HEK293 (cell line): Measurements from ENCODE around the gene GMPS.

Source experiments
- CTCF ChIA-PET: fragments of 350-600 bp; formaldehyde crosslinking; extraction: SDS; loops from one replicate; lab custom pipeline; 2021; ENCODE audit warnings: antibody characterized with exemption; lab: Yijun Ruan, JAX
- POLR2A ChIA-PET: fragments of 300-600 bp; formaldehyde crosslinking; extraction: SDS; loops from one replicate; lab custom pipeline; 2020; ENCODE audit warnings: antibody characterized with exemption, inconsistent platforms; lab: Yijun Ruan, JAX
- H3K27ac ChIP-seq: fragments of 200-500 bp; sonication (Bioruptor generic); 2 replicates; pipeline ENCODE4 v1.5.1; 2014; ENCODE audit warnings: low read depth, low read length, control low read depth, inconsistent platforms; ENCODE audit errors: extremely low read depth
- H3K36me3 ChIP-seq, 2 experiments: fragments of 200-500 bp in 1 of 2; sonication (Bioruptor generic) in 1 of 2; 1 replicate in 1 of 2; 2 replicates in 1 of 2; pipeline ENCODE4 v1.5.1; 2014 to 2017; ENCODE audit warnings: inconsistent platforms in 2 of 2, low read length in 2 of 2; ENCODE audit not compliant: control insufficient read depth in 2 of 2, insufficient read depth in 1 of 2
- H3K4me1 ChIP-seq: fragments of 200-500 bp; sonication (Bioruptor generic); 2 replicates; pipeline ENCODE4 v1.5.1; 2014; ENCODE audit warnings: mild to moderate bottlenecking, low read length, inconsistent platforms; ENCODE audit not compliant: control insufficient read depth, insufficient read depth
- H3K4me3 ChIP-seq: 2 replicates; pipeline ENCODE4 v1.5.1; 2011; ENCODE audit warnings: low read depth, mild to moderate bottlenecking, control low read depth, low read length, moderate library complexity
- H3K9me3 ChIP-seq: fragments of 200-500 bp; sonication (Bioruptor generic); 2 replicates; pipeline ENCODE4 v1.5.1; 2014; ENCODE audit warnings: low read depth, low read length, inconsistent platforms; ENCODE audit not compliant: control insufficient read depth, insufficient read depth
- AEBP2 ChIP-seq: fragments of 450-650 bp; formaldehyde crosslinking; IDR thresholded peaks from 2 replicates; pipeline ENCODE4 v1.5.1; 2016; ENCODE audit warnings: missing biosample characterization, missing genetic modification characterization, borderline replicate concordance
- BCL11A ChIP-seq: fragments of 450-650 bp; formaldehyde crosslinking; IDR thresholded peaks from 2 replicates; pipeline ENCODE4 v1.5.1; 2016; ENCODE audit warnings: low read depth, missing biosample characterization, missing genetic modification characterization
- PRDM2 ChIP-seq: fragments of 450-650 bp; formaldehyde crosslinking; IDR thresholded peaks from 2 replicates; pipeline ENCODE4 v1.5.1; 2016; ENCODE audit warnings: missing biosample characterization, missing genetic modification characterization, borderline replicate concordance
- SP7 ChIP-seq: fragments of 450-650 bp; formaldehyde crosslinking; IDR thresholded peaks from 2 replicates; pipeline ENCODE4 v1.5.1; 2016; ENCODE audit warnings: missing biosample characterization, missing genetic modification characterization
- ZBTB21 ChIP-seq: fragments of 450-650 bp; formaldehyde crosslinking; IDR thresholded peaks from 2 replicates; pipeline ENCODE4 v1.5.1; 2017; ENCODE audit warnings: missing biosample characterization, missing genetic modification characterization
- ZNF112 ChIP-seq: fragments of 450-650 bp; formaldehyde crosslinking; IDR thresholded peaks from 2 replicates; pipeline ENCODE4 v1.5.0; 2017; ENCODE audit warnings: missing biosample characterization, missing genetic modification characterization
- ZNF121 ChIP-seq: fragments of 450-650 bp; formaldehyde crosslinking; IDR thresholded peaks from 2 replicates; pipeline ENCODE4 v1.5.1; 2016; ENCODE audit warnings: missing biosample characterization, missing genetic modification characterization
- ZNF138 ChIP-seq: fragments of 450-650 bp; formaldehyde crosslinking; IDR thresholded peaks from 2 replicates; pipeline ENCODE4 v1.5.1; 2016; ENCODE audit warnings: missing biosample characterization, missing genetic modification characterization, borderline replicate concordance
- ZNF155 ChIP-seq: fragments of 450-650 bp; formaldehyde crosslinking; IDR thresholded peaks from 2 replicates; pipeline ENCODE4 v1.5.1; 2016; ENCODE audit warnings: missing biosample characterization, missing genetic modification characterization
- ZNF16 ChIP-seq: fragments of 450-650 bp; formaldehyde crosslinking; IDR thresholded peaks from 2 replicates; pipeline ENCODE4 v1.5.1; 2016; ENCODE audit warnings: low read depth, missing biosample characterization, missing genetic modification characterization
- ZNF19 ChIP-seq: fragments of 450-650 bp; formaldehyde crosslinking; IDR thresholded peaks from 2 replicates; pipeline ENCODE4; 2016; ENCODE audit warnings: missing biosample characterization, missing genetic modification characterization, low read depth
- ZNF26 ChIP-seq: fragments of 450-650 bp; formaldehyde crosslinking; IDR thresholded peaks from 2 replicates; pipeline ENCODE4 v1.5.1; 2016; ENCODE audit warnings: missing biosample characterization, missing genetic modification characterization
- ZNF280C ChIP-seq: fragments of 450-650 bp; formaldehyde crosslinking; IDR thresholded peaks from 2 replicates; pipeline ENCODE4 v1.5.1; 2016; ENCODE audit warnings: missing biosample characterization, missing genetic modification characterization
- ZNF354C ChIP-seq: fragments of 450-650 bp; formaldehyde crosslinking; IDR thresholded peaks from 2 replicates; pipeline ENCODE4 v1.5.1; 2016; ENCODE audit warnings: missing biosample characterization, missing genetic modification characterization, low read depth, borderline replicate concordance
- ZNF423 ChIP-seq: fragments of 450-650 bp; formaldehyde crosslinking; IDR thresholded peaks from 2 replicates; pipeline ENCODE4 v1.5.1; 2016; ENCODE audit warnings: missing biosample characterization, missing genetic modification characterization
- ZNF473 ChIP-seq: fragments of 450-650 bp; formaldehyde crosslinking; IDR thresholded peaks from 2 replicates; pipeline ENCODE4 v1.5.1; 2017; ENCODE audit warnings: missing biosample characterization, missing genetic modification characterization
- ZNF514 ChIP-seq: fragments of 450-650 bp; formaldehyde crosslinking; IDR thresholded peaks from 2 replicates; pipeline ENCODE4 v1.5.1; 2016; ENCODE audit warnings: missing biosample characterization, missing genetic modification characterization
- ZNF555 ChIP-seq: fragments of 450-650 bp; formaldehyde crosslinking; conservative IDR thresholded peaks from 2 replicates; pipeline ENCODE4 v1.5.1; 2017; ENCODE audit warnings: missing biosample characterization, mild to moderate bottlenecking, missing genetic modification characterization, inconsistent platforms
- ZNF785 ChIP-seq: fragments of 450-650 bp; formaldehyde crosslinking; IDR thresholded peaks from 2 replicates; pipeline ENCODE4 v1.5.1; 2016; ENCODE audit warnings: missing biosample characterization, missing genetic modification characterization
- ZXDB ChIP-seq: fragments of 450-650 bp; formaldehyde crosslinking; IDR thresholded peaks from 2 replicates; pipeline ENCODE4 v1.5.1; 2016; ENCODE audit warnings: missing biosample characterization, missing genetic modification characterization

The GMPS gene

GRCh38 chr3:155912090-155912489 lies 41.6 kb downstream of the GMPS start:
- Histone ChIP-seq H3K36me3 (peaks cover 48 to 91% of the 10 kb centered on the region in 2 experiments), H3K4me3 (no peak overlapping the region), H3K4me1 (no peaks in the 10 kb centered on the region), H3K9me3 (no peaks in the 10 kb centered on the region), H3K27ac (no peak overlapping the region)
- TF ChIP-seq ZNF155 (tag by site-specific recombination) (no peak), BCL11A (tag by site-specific recombination) (no peak), ZNF112 (tag by site-specific recombination) (no peak), ZNF280C (tag by site-specific recombination) (no peak), ZNF423 (tag by site-specific recombination) (no peak), PRDM2 (tag by site-specific recombination) (no peak), ZNF555 (tag by site-specific recombination) (no peak), ZNF354C (tag by site-specific recombination) (no peak), SP7 (tag by site-specific recombination) (no peak), ZBTB21 (tag by site-specific recombination) (no peak), ZNF16 (no peak), ZNF138 (no peak), AEBP2 (tag by site-specific recombination) (no peak), ZXDB (tag by site-specific recombination) (no peak), ZNF514 (tag by site-specific recombination) (no peak), ZNF473 (tag by site-specific recombination) (no peak), ZNF19 (tag by site-specific recombination) (no peak), ZNF121 (tag by site-specific recombination) (no peak), ZNF785 (no peak), ZNF26 (no peak)
- ChIA-PET CTCF (no interaction called here), POLR2A (no interaction called here)
